SU-DHL-6 (cell line): Measurements from ENCODE around the gene NCOA3.

Experiments used
- H2AFZ ChIP-seq: fragments of 200-600 bp; sonication (generic); 2 replicates; pipeline ENCODE4 v1.6.1; 2014; ENCODE audit warnings: low read depth, mild to moderate bottlenecking, moderate library complexity, mixed read lengths, antibody characterized with exemption, low read length; ENCODE audit not compliant: severe bottlenecking
- H3F3A ChIP-seq: fragments of 200-600 bp; shearing (Covaris generic); 2 replicates; pipeline ENCODE4 v1.6.0; 2016; ENCODE audit warnings: antibody characterized with exemption, mild to moderate bottlenecking; ENCODE audit not compliant: insufficient read depth
- H3K27ac ChIP-seq: fragments of 200-600 bp; sonication (generic); 2 replicates; pipeline ENCODE4 v1.5.1; 2016; ENCODE audit warnings: low read depth, mild to moderate bottlenecking, low read length, moderate library complexity, mixed read lengths
- H3K27me3 ChIP-seq: fragments of 200-600 bp; sonication (generic), shearing (Covaris generic); 2 replicates; pipeline ENCODE4 v1.6.0; 2014; ENCODE audit warnings: mild to moderate bottlenecking, low read length
- H3K36me3 ChIP-seq: fragments of 200-600 bp; sonication (generic); 2 replicates; pipeline ENCODE4 v1.6.1; 2014; ENCODE audit warnings: mild to moderate bottlenecking, low read length, mixed read lengths
- H3K4me2 ChIP-seq: fragments of 300-600, 200-600 bp; shearing (Covaris generic), sonication (generic); 2 replicates; pipeline ENCODE4 v1.6.0; 2014; ENCODE audit warnings: low read length, low read depth, mild to moderate bottlenecking; ENCODE audit not compliant: poor library complexity, severe bottlenecking
- H3K4me3 ChIP-seq: fragments of 200-600 bp; sonication (generic); 2 replicates; pipeline ENCODE4 v1.5.1; 2014; ENCODE audit warnings: antibody characterized with exemption, low read length, mild to moderate bottlenecking, mixed read lengths; ENCODE audit not compliant: insufficient read depth, poor library complexity, severe bottlenecking
- H3K79me2 ChIP-seq: fragments of 200-600 bp; sonication (generic); 2 replicates; pipeline ENCODE4 v1.6.1; 2014; ENCODE audit warnings: mild to moderate bottlenecking, low read length, moderate library complexity; ENCODE audit not compliant: insufficient read depth
- H3K9ac ChIP-seq: fragments of 200-600 bp; sonication (generic); 2 replicates; pipeline ENCODE4 v1.7.0; 2014; ENCODE audit warnings: mild to moderate bottlenecking, low read length
- H3K9me2 ChIP-seq: fragments of 200-600 bp; sonication (generic); replicated peaks from 2 replicates; pipeline ENCODE4 v1.6.1; 2014; ENCODE audit warnings: low read length; ENCODE audit not compliant: insufficient read depth
- H3K9me3 ChIP-seq: fragments of 200-600 bp; sonication (generic); 2 replicates; pipeline ENCODE4 v1.6.1; 2014; ENCODE audit warnings: low read length, mixed read lengths; ENCODE audit not compliant: insufficient read depth
- H4K20me1 ChIP-seq: fragments of 200-600 bp; sonication (generic); 2 replicates; pipeline ENCODE4 v1.6.1; 2014; ENCODE audit warnings: low read depth, mild to moderate bottlenecking, antibody characterized with exemption, low read length, moderate library complexity, mixed read lengths
- CTCF ChIP-seq: fragments of 200-600 bp; sonication (generic); IDR thresholded peaks from one replicate; pipeline ENCODE4 v1.5.1; 2017; ENCODE audit warnings: antibody characterized with exemption, mild to moderate bottlenecking, low read length, moderate library complexity; ENCODE audit not compliant: insufficient read depth, poor library complexity, severe bottlenecking
- EZH2phosphoT487 ChIP-seq: fragments of 200-600 bp; sonication (generic), shearing (Covaris generic); conservative IDR thresholded peaks from 2 replicates; pipeline ENCODE4 v1.6.1; 2018; ENCODE audit warnings: mild to moderate bottlenecking, antibody characterized with exemption, low read length, moderate library complexity, mixed read lengths

NCOA3 gene

DNA sequence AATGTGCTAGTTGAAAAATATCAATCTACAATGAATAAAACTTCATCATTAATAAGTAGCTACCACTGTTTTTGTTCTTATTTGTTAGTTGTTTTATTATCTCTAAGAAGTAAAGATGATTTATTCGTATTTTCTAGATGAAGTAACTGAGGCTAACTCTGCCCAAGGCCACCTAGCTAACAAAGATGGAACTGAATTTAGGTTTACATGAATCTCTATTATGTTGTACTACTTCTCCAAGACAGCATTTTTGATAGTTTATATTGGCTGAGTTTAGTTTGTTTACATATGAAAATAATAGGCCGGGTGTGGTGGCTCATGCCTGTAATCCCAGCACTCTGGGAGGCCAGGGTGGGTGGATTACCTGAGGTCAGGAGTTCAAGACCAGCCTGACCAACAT, 121.5 kb downstream of the NCOA3 start:
- no peak overlapping the region for H3K9ac ChIP-seq

GRCh38 chr20:47627540-47627939, 125.9 kb downstream of the NCOA3 start:
- H3K27me3 ChIP-seq, result no peaks in the 10 kb centered on the region
- no peaks in the 10 kb centered on the region for H3K9me2 ChIP-seq
- H2AFZ ChIP-seq, result no peak overlapping the region
- no peaks in the 10 kb centered on the region for H3K9me3 ChIP-seq
- no peak for TF ChIP-seq CTCF
- TF ChIP-seq EZH2phosphoT487, result no peak
- H3K4me2 ChIP-seq, result no peak overlapping the region
- peaks cover 86% of the 10 kb centered on the region for H3K36me3 ChIP-seq
- H3K27ac ChIP-seq, result no peak overlapping the region
- peaks cover 47% of the 10 kb centered on the region for H4K20me1 ChIP-seq
- no peak overlapping the region for H3K4me3 ChIP-seq
- H3K79me2 ChIP-seq, result peaks cover 87% of the 10 kb centered on the region
- H3K9ac ChIP-seq, result no peak overlapping the region
- peaks cover 80% of the 10 kb centered on the region for H3F3A ChIP-seq

More for the DNA sequence above, 121.5 kb downstream of the NCOA3 start:
- Histone ChIP-seq H3K36me3 (peaks cover 74% of the 10 kb centered on the region), H3K79me2 (peaks cover 96% of the 10 kb centered on the region), H3F3A (peaks cover 89% of the 10 kb centered on the region), H2AFZ (no peak overlapping the region), H3K4me3 (no peak overlapping the region), H3K27ac (no peak overlapping the region), H3K27me3 (no peaks in the 10 kb centered on the region), H3K9me2 (no peaks in the 10 kb centered on the region), H4K20me1 (peaks cover 52% of the 10 kb centered on the region), H3K4me2 (no peak overlapping the region), H3K9me3 (no peaks in the 10 kb centered on the region)
- TF ChIP-seq CTCF (no peak), EZH2phosphoT487 (no peak)

- no peak for TF ChIP-seq CTCF
- TF ChIP-seq EZH2phosphoT487, result no peak
- H4K20me1 ChIP-seq, result peaks cover 40% of the 10 kb centered on the region
- H3K9me2 ChIP-seq, result no peaks in the 10 kb centered on the region
- H2AFZ ChIP-seq, result no peak overlapping the region
- peaks cover 88% of the 10 kb centered on the region for H3K36me3 ChIP-seq
- no peaks in the 10 kb centered on the region for H3K9me3 ChIP-seq
- H3K4me2 ChIP-seq, result no peak overlapping the region
- no peaks in the 10 kb centered on the region for H3K27me3 ChIP-seq
- H3K79me2 ChIP-seq, result peaks cover 83% of the 10 kb centered on the region
- no peak overlapping the region for H3K4me3 ChIP-seq
- H3F3A ChIP-seq, result peaks cover 78% of the 10 kb centered on the region
- no peak overlapping the region for H3K9ac ChIP-seq
- H3K27ac ChIP-seq, result no peak overlapping the region
Measured at GRCh38 chr20:47629907-47630306, 128.2 kb downstream of the NCOA3 start.
